GM11168 (cell line): ENCODE results near the gene ABCA10.
"Not testable (repeated sequence)": the region's sequence is repeated elsewhere in the genome, so short reads cannot be mapped to it uniquely, and the experiment has no call there.

Experiments
- in situ Hi-C: fragments of 300-500 bp; cut with MboI; formaldehyde crosslinking; loops from one replicate; pipeline ENCODE4 v1.12.0; 2022; ENCODE audit warnings: low sequenced_read_pairs; ENCODE audit not compliant: unreplicated experiment

Gene ABCA10, protein sequence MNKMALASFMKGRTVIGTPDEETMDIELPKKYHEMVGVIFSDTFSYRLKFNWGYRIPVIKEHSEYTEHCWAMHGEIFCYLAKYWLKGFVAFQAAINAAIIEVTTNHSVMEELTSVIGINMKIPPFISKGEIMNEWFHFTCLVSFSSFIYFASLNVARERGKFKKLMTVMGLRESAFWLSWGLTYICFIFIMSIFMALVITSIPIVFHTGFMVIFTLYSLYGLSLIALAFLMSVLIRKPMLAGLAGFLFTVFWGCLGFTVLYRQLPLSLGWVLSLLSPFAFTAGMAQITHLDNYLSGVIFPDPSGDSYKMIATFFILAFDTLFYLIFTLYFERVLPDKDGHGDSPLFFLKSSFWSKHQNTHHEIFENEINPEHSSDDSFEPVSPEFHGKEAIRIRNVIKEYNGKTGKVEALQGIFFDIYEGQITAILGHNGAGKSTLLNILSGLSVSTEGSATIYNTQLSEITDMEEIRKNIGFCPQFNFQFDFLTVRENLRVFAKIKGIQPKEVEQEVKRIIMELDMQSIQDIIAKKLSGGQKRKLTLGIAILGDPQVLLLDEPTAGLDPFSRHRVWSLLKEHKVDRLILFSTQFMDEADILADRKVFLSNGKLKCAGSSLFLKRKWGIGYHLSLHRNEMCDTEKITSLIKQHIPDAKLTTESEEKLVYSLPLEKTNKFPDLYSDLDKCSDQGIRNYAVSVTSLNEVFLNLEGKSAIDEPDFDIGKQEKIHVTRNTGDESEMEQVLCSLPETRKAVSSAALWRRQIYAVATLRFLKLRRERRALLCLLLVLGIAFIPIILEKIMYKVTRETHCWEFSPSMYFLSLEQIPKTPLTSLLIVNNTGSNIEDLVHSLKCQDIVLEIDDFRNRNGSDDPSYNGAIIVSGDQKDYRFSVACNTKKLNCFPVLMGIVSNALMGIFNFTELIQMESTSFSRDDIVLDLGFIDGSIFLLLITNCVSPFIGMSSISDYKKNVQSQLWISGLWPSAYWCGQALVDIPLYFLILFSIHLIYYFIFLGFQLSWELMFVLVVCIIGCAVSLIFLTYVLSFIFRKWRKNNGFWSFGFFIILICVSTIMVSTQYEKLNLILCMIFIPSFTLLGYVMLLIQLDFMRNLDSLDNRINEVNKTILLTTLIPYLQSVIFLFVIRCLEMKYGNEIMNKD (N-terminal part only)

DNA sequence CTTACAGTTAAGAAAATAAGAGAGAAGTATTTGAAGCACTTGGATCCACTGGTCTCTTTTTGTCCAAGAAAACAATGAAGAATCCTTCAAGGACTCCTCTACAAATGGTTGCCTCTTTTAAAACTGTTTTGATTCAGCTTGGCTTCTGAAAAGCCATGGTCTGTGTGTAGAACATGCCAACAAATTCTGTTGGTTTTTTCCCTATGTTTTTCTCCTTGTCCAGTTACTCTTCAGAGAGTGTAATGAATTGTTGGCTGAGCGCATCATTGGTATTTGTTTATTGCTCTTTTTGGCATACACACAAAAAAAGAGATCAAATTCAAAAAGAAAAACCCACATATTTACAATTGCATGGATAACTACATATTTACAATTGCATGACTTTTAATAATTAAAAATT is at the start of gene ABCA10:
ABCA10 (minus strand) TSS at position 249 of the 400 bp plus-strand sequence. CDS start 3,466 bp downstream, outside the sequence.
- in situ Hi-C loops, result no loop called here

DNA sequence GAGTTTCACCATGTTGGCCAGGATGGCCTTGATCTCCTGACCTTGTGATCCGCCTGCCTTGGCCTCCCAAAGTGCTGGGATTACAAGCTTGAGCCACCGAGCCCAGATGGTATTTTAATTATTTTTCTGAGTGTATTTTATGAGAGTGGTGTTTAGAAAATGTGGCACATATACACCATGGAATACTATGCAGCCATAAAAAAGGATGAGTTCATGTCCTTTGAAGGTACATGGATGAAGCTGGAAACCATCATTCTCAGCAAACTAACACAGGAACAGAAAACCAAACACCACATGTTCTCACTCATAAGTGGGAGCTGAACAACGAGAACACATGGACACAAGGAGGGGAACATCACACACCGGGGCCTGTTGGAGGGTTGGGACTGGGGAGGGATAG is 47.7 kb upstream of the ABCA10 start:
- in situ Hi-C loops, result not testable (repeated sequence)

DNA sequence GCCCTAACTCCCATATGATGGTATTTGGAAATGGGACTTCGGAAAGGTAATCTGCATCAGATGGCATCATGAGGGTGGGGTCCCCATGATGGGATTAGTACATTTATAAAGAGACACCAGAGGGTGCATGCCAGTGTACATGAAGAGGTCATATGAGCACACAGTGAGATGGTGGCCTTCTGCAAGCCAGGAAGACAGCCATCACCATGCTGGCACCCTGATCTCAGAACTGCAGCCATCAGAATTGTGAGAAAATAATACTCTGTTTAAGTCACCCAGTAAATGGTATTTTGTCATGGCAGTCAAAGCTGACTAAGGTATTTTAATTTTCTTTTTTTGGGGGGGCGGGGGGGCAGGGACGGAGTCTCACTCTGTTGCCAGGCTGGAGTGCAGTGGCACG is 47.1 kb upstream of the ABCA10 start:
- in situ Hi-C loops, result no loop called here

DNA sequence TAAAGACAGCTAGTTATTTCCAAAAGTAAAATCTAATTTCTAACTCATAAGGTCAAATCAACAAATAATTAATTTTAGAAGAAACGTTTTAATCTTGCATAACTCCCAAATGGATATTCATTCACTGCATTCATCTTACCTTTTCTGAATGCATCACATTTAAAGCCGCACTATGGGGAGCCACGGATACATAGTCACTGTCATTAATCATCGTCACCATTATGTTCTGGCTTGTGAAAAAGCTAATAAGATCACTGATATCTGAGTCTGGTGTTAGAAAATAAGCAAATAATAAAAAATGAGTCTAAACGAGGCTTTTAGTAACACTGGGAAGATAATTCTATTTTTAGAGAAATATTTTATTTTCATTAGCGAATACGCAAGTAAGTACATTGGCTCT is 42.4 kb upstream of the ABCA10 start:
- in situ Hi-C loops, result no loop called here

DNA sequence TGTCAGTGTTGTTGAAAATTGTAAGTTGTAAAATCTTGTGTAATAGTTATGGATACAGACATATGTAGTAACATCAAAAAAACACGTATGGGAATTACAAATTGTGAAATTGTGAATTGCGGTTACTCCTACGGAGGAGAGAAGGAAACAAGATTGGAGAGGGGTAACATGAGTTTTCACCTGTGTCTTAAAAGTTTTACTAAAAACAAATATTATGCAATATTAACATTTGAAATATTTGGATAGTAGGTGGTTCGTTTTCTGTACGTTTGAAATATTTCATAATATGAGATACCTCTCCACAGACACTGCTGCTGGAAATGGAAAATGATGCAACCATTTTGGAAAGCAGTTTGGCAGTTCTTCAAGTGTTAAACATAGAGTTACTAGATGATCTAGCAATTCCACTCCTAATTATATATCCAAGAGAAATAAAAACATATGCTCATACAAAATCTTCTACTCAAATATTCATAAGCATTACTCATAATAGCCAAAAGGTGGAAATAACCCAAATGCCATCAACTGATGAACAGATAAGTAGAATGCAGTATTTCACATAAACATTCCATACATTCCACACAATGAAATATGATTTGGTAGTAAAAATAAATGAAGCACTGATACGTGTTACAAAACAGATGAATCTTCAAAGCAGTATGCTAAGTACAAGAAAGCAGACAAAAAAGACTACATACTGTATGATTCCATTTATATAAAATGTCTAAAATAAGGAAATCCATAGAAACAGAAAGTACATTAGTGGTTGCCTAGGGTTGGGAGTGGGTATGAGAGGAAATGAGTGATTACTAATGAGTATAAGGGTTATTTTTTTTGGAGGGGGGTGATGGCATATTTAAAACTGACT is 40.7 kb upstream of the ABCA10 start:
- in situ Hi-C loops, result no loop called here

DNA sequence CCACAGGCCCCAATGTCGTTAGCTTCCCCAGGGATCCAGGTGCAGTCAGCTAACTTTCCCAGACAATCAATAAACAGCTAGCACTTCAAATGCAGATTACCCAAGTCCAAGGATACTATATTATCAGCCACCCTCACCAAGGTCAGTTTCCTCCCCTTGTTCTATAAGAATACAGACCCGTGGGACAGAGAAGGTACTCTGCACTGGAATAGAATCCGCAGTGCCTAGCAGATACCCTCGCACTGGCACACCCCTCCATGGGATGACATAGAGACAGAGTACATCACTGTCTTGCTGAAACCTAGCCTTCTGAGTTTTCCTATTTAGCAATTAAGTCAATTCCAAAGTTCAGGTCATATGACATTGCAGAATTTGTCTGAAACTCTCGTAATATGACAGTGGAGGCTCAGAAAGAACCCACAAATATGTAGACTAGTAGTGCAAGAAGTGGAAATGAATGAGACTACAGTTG is 40.0 kb upstream of the ABCA10 start:
- in situ Hi-C loops, result no loop called here

DNA sequence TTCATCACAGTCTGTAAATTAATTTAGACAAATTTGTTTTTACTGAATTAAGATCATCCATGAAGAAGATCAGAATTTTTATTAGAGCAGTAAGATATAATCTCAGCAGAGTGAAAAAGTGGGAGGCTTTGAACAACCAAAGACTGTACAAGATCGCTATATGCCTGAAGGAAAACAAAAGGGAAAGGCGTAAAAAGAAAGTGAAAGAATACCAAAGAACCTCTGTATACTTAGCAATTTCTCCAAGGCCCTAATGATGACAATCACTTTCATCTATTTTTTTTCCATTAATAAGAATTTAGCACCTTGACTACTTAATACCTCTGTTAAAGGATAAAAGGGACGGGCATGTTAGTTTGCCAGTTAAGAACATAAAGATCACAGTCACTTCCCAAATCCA is 38.6 kb upstream of the ABCA10 start:
- in situ Hi-C loops, result no loop called here

DNA sequence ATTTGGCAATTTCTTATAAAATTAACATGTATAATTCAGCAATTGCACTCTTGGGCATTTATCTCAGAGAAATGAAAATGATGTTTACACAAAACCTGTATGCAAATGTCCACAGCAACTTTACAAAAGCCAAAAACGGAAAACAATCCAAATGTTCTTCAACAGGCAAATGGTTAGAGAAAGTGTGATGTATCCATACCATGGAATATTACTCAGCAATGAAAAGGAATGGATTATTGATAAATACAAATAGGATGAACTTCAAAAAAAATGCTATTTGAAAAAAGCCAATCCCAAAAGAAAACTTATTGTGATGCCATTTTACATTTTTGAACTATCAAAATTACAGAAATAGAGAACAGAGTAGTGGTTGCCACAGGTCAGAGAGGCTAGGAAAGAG is 37.2 kb upstream of the ABCA10 start:
- in situ Hi-C loops, result no loop called here

DNA sequence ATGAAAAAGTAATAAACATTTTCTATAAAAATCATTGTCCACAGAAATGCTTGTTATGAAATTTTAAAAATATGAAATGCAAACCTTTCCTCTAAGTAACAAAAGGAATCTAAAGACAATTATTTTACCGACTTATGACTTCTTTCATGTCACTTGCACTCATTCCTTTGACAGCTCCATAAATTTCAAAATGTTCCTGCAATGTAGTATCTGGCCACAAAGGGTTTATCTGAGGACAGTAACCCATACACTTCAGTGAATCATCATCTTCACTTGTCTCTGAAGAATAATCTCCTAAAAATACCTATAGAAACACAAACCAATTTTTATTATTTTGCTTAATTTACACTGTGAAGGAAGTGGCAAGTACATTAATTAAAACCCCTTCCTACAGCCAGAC is 25.6 kb upstream of the ABCA10 start:
- in situ Hi-C loops, result no loop called here

DNA sequence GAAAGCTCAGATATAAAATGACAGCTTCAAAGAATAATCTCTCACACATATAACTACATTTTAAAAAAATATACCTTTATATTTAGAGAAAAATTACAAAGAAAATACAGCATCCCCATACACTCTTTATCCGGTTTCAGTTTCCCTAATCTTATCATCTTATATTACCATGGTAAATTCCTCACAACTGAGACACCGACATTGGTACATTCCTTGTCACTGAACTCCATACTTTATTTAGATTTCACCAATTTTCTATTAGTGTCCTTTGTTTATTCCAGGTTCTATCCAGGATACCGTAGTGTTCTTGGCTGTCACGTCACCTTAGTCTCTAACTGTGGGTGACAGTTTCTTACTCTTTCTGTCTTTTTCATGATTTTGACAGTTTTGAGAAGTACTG is 22.0 kb upstream of the ABCA10 start:
- in situ Hi-C loops, result no loop called here

DNA sequence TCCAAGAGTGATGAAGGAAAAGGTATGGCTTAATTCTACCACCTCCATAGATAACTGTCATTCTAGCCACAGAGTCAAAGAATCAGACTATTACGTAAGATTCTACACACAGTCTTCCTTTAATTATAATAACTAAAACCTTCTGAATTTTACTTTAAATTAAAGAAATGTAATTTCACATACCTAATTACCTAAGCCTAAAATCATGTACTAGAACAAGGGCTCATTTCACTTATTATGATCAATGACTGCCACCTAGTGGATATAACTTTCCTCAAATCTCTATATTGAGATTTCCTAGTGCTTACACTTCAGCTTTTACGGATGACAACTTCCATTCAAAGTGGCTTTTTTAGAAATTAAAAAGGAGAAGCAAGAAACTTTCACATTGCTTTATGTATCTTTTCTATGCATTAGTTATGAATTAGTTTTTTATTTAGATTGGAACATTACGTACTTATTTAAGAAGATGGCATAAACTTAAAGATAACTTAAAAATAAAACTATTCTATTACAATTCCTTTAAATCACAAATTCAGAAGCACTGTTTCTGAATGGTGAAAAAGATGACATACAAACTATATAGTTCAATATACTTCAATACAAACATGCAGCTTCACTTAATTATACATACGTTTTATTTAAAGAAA is 18.2 kb upstream of the ABCA10 start:
- in situ Hi-C loops, result no loop called here

DNA sequence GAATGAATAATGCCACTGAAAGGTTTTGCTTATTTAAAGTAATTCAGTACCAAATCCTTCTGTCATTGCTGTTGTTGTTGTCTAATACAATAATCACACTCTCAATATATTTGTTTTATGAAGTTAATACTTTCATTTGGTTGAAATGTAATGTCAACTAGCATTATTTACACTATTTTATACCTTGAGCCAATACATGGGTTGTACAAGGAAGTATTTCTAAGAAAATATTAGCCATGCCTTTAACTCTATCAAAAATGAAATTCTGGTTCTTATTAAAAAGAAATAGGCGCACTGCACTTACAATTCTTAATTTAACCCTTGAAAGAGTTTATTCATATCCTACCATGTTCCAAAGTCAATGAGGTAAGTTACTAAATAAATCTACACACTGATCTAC is 17.6 kb upstream of the ABCA10 start:
- in situ Hi-C loops, result no loop called here

DNA sequence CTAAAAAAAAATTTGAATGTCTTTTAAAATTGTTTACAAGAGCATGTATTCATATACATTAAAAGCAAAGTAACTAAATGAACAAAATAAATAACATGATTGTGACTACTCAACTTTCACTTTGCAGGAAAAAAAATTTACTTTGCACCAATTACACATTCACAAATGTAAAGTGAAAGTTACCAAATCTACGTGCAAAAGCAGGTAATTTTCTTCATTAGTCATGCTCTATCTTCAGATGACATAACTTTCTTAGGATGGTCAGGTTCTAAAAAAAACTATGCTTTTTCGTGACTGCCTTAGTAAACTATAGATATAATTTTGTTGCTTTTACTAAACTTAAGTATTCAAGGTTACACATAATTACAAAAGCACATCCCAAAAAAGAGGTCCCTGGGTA is 17.0 kb upstream of the ABCA10 start:
- in situ Hi-C loops, result no loop called here

DNA sequence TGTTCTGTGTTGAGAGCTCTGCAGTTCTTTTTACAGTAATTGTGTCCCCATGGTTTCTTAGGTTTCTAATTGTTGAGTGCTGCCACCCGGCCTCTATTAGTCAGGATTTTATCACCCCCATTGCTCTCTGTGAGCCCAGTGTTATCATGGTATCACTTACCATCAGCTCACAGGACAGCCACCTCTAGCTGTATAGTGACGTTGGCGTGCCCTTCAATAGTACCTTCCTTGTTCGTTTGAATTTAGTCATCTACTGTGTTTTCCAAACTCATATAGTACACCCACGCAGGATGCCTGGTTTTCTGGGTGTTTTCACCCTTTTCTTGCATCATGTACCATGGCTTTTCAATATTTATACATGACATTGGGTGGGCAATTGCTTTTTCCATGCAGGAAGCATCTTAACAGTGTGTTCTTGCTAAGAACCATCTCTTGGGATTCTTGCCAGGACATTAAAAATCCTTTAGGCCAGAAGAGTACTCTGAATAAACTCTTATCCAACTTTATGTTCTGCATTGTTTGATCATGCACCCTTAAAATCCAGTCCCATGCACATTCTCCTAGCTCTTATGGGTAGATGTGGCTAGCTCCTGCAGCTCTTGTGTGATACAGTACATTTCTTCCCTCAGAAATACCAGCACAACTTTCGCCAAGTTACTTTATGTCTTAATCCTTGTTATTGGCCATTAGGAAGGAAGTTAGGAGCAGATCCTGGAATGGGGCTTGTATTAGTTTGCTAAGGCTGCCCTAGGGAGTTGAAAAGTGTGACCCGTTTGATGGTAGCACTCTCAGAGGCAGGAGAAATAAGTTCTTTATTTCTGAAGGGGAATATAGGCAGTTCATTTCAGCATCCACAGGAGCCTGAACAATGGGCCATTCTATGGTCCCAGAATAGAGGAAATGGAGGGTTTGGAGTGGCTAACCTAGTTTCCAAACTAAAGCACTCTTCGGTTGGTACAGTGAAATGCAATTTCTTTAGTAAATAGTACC is 11.3 kb upstream of the ABCA10 start:
- in situ Hi-C loops, result no loop called here

DNA sequence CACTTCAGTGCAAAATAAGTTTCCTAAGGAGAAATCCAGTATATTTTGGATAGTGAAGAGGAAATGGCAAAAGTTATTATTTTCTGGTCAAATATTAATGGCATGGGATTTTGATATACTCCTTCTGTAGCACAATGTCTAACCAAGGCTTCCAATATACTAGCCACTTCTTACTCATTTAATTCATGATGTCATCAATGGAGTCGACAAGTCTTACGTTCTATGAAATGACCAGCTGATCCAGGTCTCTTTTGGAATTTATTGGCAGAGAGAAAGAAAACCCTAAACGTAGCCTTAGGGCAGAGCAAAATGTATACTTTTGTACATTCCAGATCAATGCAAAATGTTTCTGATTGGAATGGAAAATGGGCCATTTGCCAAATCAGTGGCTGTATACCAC is 8.3 kb upstream of the ABCA10 start:
- in situ Hi-C loops, result no loop called here

DNA sequence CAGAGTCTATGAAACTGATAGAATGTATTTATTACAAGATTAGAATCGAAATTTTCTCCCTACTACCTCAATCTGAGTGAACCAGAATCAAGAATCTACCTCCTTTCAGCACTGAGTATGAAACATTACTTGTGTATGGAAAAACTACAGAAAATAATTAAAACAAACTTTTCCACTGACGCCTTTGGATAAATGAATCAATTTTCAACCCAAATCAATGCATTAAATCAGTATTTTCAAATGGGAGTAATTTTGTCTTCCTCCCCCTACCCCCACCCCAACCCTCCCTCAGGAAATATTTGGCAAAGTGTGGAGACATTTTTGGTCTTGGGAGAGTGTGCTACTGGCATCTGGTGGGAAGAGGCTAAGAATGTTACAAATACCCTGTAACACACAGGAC is 7.8 kb upstream of the ABCA10 start:
- in situ Hi-C loops, result no loop called here

DNA sequence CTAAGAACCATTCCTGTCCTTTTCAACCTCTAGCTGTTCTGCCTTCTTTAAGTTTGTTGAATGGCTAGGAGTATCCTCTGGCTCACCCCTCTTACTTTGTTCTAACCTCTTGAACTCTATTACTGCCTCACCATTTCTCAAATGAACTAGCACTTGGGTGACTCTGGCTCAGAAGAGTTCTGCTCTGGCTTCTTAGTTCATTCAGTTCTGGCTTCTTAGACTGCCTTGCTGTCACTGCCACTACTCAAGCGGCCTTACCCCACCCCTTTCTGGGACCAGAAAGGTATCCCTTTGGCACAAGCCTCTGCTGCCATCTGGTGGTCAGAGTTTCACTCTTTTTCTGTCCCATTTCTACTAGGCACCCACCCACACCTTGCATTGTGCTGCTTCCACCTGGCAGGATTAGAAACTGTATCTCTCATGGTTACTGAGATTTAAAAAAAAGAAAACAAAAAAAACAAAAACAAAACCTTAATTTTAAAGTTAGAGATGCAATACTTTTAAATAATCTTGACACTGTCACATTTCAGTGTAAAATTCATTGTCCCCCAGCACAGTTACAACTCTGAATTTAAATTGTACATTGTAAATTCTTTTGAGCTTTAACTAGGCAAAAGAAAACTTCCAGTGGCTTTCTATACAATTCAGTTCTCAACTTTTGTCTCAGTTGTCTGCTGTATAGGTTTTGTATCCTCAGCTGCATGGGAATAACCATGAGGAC is 6.9 kb upstream of the ABCA10 start:
- in situ Hi-C loops, result no loop called here
